AG09319 (cell line): ENCODE results near the gene LIPK.

ENCODE experiments used
- DNase-seq: peaks from one replicate; pipeline ENCODE4 v3.0.0-alpha.2; 2010; ENCODE audit warnings: low read depth; ENCODE audit errors: extremely low read depth
- CTCF ChIP-seq: IDR thresholded peaks from 2 replicates; pipeline ENCODE4 v1.5.1; 2011; ENCODE audit warnings: low read depth, mild to moderate bottlenecking, inconsistent platforms, low read length, moderate library complexity

Gene LIPK

GRCh38 chr10:88786032-88786770 is 80.2 kb downstream of the LIPK start:
- no peak for DNase-seq
- no peak for TF ChIP-seq CTCF

GRCh38 chr10:88787463-88787862 is 81.4 kb downstream of the LIPK start:
- no peak for DNase-seq
- TF ChIP-seq CTCF: no peak

GRCh38 chr10:88788924-88789323 is 82.9 kb downstream of the LIPK start:
- DNase-seq: no peak
- TF ChIP-seq CTCF: no peak

GRCh38 chr10:88791924-88792323 is 85.9 kb downstream of the LIPK start:
- TF ChIP-seq CTCF: peak; percentile 35
- DNase-seq: no peak

- TF ChIP-seq CTCF: no peak
- DNase-seq: no peak
These were observed 86.6 kb downstream of the LIPK start for GRCh38 chr10:88792661-88793060.

- no peak for TF ChIP-seq CTCF
- DNase-seq: no peak
These were observed 87.8 kb downstream of the LIPK start for GRCh38 chr10:88793712-88794299.

- no peak for DNase-seq
- no peak for TF ChIP-seq CTCF
These were observed 88.7 kb downstream of the LIPK start for GRCh38 chr10:88794731-88795130.
